Activated gamma-delta T cell treated with Interleukin-2 at 50 U/mL for 16 hours (primary cell): ENCODE data around the gene ITPR2.
"Not testable (repeated sequence)": the region's sequence is repeated elsewhere in the genome, so short reads cannot be mapped to it uniquely, and the experiment has no call there.

Experiments used
- DNase-seq: peaks from one replicate; pipeline ENCODE4 v3.0.0-alpha.2; 2020

Gene ITPR2

GRCh38 chr12:26786491-26786864 lies 46.5 kb downstream of the ITPR2 start:
- DNase-seq, result no peak

DNA sequence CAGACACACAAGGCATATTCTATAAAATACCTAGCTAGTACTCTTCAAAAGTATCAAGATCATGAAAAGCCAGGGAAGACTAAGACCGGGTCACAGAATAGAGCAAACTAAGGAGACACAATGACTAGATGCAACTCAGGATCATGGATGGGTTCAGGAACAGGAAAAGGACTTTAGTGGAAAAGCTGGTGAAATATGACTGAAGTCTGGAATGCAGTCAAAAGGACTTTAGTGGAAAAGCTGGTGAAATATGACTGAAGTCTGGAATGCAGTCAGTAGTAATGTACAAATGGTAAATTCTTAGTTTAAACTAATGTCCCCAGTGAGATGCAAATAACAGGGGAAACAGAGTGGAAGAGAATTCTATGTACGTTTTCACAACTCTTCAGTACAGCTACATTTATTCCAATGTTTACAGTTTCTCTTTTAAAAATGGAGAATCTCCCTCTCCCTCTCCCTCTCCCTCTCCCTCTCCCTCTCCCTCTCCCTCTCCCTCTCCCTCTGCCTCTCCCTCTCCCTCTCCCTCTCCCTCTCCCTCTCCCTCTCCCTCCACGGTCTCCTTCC lies 49.1 kb downstream of the ITPR2 start:
- DNase-seq, result not testable (repeated sequence)

DNA sequence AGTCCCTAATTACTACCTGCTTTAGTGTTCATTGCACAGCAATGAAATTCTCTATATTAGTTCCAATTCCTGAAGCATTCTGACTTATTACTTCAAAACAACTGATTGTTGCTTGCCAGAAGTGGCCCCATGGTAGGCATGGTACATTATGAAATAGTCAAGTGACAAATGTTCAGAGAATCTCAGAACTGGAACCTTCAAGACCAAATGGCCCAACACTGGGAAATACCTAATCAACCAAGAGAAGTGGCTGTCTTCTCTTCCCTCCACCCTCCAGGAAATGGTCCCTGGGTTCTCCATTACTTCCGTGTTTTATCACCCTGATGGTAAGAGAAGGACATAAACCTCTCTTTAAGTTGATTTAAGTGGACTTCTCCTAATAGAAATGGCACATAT lies 49.9 kb downstream of the ITPR2 start:
- no peak for DNase-seq

GRCh38 chr12:26782372-26783130 lies 50.4 kb downstream of the ITPR2 start:
- DNase-seq, result no peak

GRCh38 chr12:26780656-26781055 lies 52.3 kb downstream of the ITPR2 start:
- DNase-seq, result not testable (repeated sequence)

GRCh38 chr12:26778173-26778775 lies 54.7 kb downstream of the ITPR2 start:
- DNase-seq, result not testable (repeated sequence)

- DNase-seq, result no peak
Measured at GRCh38 chr12:26777236-26777635, 55.8 kb downstream of the ITPR2 start.

GRCh38 chr12:26775991-26776390 lies 57.0 kb downstream of the ITPR2 start:
- DNase-seq, result not testable (repeated sequence)

DNA sequence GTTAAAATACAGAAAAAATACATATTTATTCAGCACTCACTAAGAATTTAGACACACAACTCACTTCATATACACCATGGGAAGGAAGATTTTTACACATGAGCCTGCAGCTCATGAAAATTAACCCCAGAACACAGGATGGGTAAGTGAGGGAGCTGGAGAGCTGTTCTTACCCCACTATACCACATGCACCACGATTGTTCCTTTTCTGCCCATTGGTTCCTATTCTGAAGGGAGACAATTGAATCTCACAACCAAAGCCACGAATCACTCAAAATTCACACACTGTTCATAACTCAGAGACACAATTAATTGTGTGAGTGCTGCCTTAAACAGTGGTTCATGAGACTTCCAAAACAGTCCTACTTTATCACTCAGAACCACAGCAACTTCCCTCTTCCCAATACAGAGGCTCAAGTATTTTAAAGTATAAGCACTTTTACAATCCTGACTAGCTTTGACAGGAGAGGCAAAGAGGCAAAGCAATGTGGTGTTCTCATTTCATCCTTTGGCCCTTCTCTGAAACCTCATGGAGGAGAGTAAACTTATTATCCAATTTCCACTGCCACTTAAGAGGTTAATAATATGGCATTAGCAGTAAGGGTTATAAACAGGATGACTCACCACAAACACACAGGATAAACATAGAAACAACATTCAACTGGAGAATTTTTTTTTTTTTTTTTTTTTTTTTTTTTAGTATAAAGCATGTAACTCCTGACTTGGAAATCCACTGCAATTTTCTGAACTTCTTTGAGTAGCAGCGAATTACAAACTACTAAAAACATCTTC lies 59.5 kb downstream of the ITPR2 start:
- no peak for DNase-seq

DNA sequence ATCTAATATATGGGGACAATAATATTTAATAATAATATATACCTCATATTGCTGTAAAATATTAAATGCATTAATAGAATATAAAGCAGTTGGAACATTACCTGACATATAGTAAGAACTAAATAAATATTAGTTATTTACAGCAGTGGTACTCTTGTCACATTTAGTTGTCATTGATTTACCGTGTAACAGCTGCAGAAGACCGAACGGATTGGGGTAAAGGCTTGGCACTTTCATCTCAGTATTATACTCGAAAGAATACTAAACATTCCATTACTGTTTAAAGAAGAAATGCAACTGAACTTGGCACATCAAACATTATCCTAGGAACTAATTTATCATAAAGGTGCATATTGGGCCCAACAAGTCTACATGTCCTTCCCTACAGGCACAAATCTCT lies 61.1 kb downstream of the ITPR2 start:
- no peak for DNase-seq

DNA sequence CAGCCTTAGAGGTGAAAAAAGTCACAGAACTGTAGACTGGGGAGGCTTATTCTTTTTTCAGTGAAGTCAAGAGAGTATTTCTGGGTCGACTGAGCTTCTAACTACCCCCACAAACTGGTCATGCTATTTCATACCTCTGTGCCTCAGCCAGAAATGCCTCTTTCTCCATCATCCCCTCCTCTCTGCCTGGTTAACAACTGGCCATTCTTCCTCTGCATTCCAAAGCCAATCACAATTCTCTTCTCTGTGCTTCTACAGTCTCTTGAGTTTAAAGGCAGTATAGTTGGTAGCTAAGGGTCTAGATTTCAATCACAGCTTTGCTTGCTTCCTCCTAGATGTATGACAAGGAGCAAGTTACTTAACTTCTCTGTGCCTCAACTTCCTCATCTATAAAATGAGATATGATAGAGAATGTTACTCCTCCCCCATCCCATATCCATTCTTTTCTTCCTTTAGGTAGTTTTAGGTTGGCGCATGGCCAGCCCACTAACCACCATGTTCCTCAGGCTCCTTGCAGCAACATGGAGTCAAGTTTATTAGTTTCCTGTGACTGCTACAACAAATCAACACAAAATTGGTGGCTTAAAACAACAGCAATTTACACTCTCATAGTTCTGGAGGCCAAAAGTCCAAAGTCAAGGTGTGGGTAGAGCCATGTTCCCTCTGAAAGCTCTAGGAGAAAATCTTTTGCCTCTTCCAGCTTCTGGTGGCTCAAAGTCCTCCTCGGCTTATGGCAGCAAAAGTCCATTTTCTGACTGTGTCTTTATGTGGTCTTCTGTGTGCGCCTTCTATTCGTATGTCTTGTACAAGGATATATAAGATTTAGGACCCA lies 62.5 kb downstream of the ITPR2 start:
- DNase-seq, result no peak

- no peak for DNase-seq
Measured at GRCh38 chr12:26769611-26770010, 63.4 kb downstream of the ITPR2 start.

DNA sequence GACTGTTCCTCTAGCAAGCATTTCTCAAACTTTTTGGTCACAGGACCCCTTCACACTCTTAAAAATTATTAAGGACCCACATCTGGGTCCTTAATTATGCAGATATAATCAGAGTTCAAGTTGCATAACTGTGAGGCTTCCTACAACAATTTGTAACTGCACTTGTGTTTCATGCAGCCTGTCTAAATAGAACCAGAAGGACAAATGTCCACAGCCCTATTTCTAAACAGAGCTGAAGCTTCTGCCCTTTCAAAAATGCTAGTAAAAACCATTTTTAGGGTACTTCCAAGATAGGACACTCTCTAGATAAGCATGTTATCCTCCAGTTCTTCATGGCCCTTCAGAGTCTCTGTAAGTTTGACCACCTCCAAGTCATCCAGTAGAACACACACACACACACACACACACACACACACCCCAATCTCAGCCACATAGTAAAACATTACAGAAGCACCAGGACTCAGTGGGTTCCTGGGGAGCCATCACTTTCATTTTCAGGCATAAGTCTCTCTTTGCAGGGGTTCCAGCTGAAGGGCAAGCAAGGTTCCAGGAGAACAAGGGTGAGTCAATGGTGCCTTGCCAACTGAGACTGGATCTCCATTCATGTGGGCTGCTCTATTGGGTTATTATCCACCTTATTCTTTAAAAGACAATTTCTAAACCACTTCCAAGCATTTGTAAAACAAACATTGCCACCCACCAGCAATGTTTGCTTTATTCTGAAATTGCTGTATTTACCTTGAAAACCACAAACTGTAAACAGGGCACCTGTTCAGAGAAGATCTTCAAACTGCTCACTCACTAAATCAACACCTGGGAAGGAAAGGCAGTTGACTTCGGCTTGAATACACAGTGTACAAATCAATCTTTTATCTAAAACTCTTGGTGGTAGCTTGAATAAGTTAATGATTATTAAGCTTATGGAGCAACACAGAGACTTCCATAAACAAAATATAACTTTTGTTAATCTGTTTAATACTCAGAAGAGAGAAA lies 64.1 kb downstream of the ITPR2 start:
- DNase-seq, result no peak

DNA sequence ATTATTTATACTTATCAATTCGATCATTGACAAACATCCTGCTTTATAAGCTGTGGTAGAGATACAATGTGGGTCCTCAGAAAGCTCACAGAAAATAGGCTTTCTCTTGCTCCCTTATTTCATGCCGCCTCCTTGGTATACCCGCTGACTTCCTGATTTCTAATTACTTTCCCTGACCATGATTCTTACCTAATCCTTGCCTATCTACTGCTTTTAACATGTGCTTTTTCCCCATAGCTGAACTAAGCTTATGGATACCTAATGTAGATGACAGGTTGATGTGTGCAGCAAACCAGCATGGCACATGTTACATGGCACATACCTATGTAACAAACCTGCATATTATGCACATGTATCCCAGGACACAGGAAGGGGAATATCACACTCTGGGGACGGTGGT lies 65.1 kb downstream of the ITPR2 start:
- no peak for DNase-seq

- no peak for DNase-seq
Measured at GRCh38 chr12:26767116-26767515, 65.9 kb downstream of the ITPR2 start.

DNA sequence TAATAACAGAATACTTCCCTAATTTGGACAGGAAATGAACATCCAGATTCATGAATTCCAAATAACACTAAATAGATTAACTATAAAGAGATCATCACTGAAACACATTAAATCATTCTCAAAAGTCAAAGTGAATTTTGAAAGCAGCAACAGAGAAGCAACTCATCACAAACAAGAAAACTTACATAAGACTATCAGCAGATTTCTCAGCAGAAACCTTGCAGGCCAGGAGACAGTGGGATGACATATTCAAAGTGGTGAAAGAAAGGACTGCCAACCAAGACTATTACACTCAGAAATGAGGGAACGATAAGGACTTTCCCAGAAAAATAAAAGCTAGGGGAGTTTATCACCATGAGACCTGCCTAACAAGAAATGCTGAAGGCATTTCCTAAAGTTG lies 70.8 kb downstream of the ITPR2 start:
- no peak for DNase-seq

GRCh38 chr12:26761775-26762174 lies 71.2 kb downstream of the ITPR2 start:
- no peak for DNase-seq

DNA sequence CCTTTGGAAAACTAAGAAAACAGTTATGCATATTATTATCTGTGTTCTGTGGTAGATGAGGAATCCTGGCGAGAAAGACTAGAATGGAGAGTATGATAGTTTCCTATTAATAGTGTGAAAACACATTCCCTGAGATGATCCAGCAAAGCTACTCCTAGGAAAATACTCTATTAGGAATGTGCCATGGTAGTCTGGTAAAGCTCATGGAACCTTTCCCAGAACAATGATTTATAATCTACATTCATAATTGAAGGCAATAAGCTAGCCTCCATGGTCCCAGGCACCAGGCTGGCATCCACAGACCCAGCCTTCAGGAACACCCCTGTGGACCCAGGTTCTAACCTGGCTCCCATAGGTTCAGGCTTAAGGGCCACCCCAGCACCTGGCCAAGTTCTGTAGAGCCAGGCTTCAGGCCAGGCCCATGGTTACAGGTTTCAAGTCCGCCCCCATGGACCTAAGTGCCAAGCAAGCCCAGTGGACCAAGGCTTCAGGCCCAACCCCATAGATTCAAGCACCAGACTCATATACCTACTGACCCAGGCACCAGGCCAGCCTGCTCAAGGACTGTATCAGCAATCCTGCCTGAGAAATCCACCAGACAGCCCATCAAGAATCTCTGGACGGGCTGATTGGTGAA lies 72.2 kb downstream of the ITPR2 start:
- DNase-seq, result no peak

DNA sequence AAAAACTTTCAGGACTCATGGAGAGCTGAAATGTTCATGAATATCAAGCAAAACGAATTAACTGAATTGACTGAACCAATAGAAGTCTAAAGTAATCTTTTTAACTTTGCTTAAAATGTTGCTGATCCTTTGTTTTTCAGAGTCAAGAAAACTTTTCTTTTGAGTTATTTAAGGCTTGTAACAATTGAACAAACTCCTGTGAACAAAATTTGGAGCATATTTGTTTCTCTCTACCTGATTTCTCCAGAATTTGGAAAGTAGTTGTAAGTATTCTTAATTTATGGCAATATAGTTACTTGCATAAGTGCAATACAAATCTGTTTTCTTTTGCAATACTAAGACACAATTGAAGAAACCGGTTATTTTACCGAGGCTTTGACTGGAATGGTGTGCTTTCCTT lies 77.6 kb downstream of the ITPR2 start:
- not testable (repeated sequence) for DNase-seq

GRCh38 chr12:26754148-26754547 lies 78.8 kb downstream of the ITPR2 start:
- no peak for DNase-seq

GRCh38 chr12:26751179-26751578 lies 81.8 kb downstream of the ITPR2 start:
- DNase-seq, result no peak
